GM21619 (cell line): ENCODE data around the gene CRYM.
"Not testable (repeated sequence)": the region's sequence is repeated elsewhere in the genome, so short reads cannot be mapped to it uniquely, and the experiment has no call there.

Experiments used
- ATAC-seq: cut with Tn5 transposase; IDR thresholded peaks from one replicate; pipeline ENCODE4 v1.9.1; 2021; ENCODE audit not compliant: unreplicated experiment

CRYM gene

GRCh38 chr16:21281698-21282389 is 3.8 kb upstream of the CRYM start:
- ATAC-seq: no peak

DNA sequence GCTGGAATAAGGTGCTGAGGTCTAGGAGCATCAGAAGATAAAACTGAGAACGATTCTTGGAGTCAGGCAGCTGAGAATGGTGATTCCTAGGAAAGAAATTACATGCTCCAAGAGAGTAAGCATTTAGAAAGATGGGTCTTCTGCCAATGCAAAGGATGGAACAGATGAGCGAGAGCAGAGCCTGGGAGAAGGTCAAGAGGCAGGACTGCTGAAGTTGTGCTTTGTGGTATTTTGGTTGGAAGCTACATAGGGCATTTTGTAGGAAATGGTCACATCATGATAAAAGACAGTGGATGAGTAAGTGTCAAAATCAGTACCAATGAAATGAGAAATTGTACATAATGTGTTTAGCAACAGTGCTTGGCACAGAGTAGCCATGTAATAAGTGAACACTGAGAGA is 1.4 kb upstream of the CRYM start:
- ATAC-seq: no peak

- ATAC-seq: no peak
Observed at GRCh38 chr16:21277045-21277926, 804 bp downstream of the CRYM start.

DNA sequence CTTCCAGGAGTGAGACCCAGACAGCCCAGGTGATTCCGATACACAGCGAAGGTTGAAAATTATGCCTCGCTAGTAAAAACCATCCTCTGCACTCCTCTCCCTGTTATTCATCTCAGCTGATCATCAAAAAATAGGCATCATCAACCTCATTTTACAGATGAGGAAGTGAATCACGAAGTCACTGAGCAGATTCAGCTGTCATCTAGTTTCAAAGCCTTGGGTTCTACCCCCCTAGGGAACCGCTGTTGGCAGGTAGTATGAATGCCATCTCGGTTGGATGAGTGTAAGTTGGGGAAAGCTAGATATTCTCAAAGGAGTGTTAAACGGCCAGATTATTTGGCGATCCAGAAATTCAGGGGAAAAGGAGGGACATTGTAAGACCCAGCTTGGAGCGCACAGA is 2.0 kb downstream of the CRYM start:
- no peak for ATAC-seq

DNA sequence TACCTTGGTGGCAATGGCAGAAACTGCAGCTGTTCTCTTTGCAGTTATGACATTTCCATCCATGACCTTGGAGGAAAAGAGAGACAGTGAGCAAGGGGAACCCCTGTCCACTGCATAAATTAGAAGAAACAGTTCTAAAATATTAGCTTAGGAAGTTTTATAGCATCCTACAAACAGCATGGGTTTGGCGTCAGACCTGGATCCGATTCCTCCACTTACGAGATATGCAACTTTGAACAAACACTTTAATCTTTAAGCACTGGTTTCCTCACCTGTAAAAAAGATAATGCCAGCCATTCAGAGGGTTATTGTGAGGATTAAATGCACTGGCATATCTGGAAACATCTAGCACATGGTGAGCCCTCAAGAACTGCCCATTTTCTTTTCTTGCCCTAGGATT is 2.6 kb downstream of the CRYM start:
- no peak for ATAC-seq

GRCh38 chr16:21274172-21274726 is 3.8 kb downstream of the CRYM start:
- no peak for ATAC-seq

DNA sequence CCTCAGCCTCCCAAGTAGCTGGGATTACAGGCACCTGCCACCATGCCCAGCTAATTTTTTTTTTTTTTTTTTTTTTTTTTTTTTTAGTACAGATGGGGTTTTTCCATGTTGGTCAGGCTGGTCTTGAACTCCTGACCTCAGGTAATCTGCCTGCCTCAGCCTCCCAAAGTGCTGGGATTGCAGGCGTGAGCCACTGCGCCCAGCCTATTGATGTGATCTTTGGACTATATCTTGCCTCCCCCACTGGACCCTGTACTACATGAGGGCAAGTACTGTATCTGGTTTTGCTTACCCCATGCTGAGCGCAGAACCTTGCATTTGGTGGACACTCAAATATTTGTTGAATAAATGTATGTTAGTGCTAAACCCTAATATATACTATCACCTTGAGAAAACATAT is 5.3 kb downstream of the CRYM start:
- ATAC-seq: not testable (repeated sequence)

DNA sequence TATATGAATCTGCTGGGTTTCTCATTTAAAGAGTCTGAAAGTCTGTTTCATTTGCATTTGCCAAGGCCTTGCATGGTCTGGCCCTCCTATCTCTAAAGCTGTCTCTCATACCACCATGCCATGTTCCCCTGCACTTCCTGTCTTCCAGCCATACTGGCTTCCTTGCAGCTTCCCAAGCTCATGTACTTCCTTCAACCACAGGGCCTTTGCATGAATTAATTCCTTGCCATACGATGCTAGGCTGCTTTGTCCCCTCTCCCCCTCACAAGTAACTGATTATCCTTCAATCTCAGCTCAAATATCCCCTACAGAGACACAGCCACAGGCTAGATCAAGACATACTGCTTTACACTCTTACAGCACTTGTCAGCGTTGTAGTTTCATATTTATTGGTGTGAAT is 5.8 kb downstream of the CRYM start:
- ATAC-seq: no peak

GRCh38 chr16:21268236-21268635 is 9.9 kb downstream of the CRYM start:
- ATAC-seq: no peak

- no peak for ATAC-seq
Observed at GRCh38 chr16:21267298-21267697, 10.8 kb downstream of the CRYM start.

DNA sequence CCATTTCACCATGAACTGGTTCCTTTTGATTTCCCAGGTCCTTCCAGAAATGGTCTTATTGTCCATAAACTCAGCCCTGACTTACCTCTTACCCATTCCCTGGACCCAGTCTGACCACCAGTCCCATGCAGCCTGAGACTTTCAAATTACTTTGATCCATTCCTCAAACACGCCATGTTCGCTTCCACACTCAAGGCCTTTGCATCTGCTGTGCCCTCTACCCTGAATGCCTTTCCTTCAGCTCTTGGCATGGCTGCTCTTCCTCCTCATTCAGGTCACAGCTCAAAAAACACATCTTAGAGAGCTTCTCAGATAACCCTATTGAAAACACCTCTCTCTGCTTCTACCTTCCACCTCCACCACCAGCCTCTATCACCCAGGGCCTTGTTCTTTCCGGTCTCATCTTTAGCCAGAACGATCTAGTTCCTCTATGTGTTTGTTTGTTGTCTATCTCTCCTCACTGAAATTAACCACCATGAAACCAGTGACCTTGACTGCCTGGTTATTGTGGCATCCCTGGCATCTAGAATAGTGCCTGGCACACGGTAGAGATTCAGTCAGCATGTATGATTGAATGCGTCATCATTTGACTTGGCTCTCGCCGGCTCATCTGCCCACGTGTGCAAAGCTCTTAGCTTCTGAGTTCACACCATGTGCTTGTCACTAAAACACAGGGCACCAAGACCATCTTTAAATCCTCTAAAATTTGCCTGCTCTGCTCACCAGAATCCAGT is 12.8 kb downstream of the CRYM start:
- ATAC-seq: no peak

DNA sequence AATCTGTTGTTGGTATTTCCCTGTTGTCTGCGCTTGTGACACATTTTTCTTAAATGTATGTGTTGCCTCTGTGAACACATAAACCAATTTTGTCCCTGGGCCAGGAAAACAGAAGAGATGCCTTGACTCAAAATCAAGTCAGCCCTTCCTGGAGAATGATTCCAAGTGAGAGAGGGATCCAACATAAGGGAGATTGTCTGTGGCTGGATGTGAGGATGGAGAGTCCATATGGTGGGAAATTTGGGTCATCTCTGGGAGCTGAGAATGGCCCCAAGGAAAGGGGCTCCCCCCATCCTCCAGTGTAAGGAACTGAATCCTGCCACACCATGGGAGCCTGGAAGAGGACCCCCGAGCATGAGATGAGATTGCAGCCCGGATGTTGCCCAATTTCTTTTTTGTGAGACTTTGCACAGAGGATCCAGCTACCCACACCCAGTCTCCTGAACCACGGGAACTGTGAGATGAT is 13.5 kb downstream of the CRYM start:
- no peak for ATAC-seq

GRCh38 chr16:21263640-21264570 is 14.2 kb downstream of the CRYM start:
- ATAC-seq: peak; percentile 85

DNA sequence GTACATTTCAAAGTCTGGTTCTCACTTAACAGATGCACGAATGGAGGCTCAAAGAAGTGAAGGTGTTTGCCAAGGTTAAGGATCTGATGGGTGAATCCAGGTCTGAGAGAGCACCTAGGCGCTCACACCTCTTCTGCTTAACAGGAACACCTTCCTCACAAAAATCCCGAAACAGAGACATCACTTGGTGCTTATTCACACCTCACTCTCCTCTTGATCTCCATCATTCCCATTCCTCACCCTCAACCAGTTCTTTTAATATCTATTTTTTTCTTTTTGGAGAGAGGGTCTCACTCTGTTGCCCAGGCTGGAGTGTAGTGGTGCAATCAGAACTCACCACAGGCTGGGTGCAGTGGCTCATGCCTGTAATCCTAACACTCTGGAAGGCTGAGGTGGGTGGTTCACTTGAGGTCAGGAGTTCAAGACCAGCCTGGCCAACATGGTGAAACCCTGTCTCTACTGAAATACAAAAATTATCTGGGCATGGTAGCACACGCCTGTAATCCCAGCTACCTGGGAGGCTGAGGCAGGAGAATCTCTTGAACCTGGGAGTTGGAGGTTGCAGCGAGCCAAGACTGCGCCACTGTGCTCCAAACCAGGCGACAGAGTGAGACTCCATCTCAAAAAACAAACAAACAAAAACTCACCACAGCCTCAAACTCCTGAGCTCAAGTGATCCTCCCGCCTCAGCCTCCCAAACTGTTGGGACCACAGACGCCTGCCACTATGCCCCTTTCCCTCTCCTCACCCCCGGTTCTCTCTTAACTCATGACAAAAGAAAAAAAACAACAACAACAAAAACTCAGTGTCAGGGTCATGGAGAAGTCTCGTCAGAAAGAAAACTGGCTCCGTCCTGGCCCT is 15.1 kb downstream of the CRYM start:
- ATAC-seq: no peak

- ATAC-seq: peak; percentile 41
Observed at GRCh38 chr16:21260870-21261791, 17.0 kb downstream of the CRYM start.

GRCh38 chr16:21257284-21257683 is 20.8 kb downstream of the CRYM start:
- no peak for ATAC-seq

- no peak for ATAC-seq
Observed at GRCh38 chr16:21256636-21257035, 21.5 kb downstream of the CRYM start.

GRCh38 chr16:21253470-21253869 is 24.6 kb downstream of the CRYM start:
- ATAC-seq: no peak
